GM10266 (cell line): ENCODE results near the gene GRID2.

ENCODE experiments used
- DNase-seq: peaks from one replicate; pipeline ENCODE4 v3.0.0; 2012; ENCODE audit errors: extremely low spot score
- TF ChIP-seq, protein P1 (sequence below): IDR thresholded peaks from 2 replicates; pipeline ENCODE4 v1.5.1; 2012; ENCODE audit warnings: mild to moderate bottlenecking, low read depth; ENCODE audit not compliant: control insufficient read depth, insufficient read depth; ENCODE audit errors: missing control alignments

Gene GRID2

DNA sequence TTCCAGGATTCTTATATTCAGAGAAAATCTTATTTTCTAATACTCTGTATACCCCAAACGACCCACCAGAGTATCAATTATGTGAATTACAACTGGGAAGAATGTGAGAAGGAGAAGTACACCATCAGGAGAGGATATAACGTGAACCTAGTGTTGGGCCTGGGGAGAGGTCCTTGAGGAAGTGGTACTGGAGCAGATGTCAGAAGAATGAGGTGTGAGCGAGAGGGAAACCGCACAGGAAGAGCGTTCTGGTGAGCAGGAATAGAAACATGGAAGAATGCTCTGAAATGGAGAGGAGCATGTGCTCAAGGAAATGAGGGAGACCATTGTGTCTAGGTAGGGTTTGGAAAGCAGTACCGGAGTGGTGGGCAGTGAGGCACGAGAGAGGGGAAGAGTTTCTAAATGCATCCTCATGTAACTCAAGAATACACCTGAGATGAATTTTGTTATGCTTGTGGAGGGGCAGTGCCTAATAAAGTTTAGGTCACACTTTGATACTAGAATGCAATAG is 151.6 kb downstream of the GRID2 start:
- TF ChIP-seq, protein P1, sequence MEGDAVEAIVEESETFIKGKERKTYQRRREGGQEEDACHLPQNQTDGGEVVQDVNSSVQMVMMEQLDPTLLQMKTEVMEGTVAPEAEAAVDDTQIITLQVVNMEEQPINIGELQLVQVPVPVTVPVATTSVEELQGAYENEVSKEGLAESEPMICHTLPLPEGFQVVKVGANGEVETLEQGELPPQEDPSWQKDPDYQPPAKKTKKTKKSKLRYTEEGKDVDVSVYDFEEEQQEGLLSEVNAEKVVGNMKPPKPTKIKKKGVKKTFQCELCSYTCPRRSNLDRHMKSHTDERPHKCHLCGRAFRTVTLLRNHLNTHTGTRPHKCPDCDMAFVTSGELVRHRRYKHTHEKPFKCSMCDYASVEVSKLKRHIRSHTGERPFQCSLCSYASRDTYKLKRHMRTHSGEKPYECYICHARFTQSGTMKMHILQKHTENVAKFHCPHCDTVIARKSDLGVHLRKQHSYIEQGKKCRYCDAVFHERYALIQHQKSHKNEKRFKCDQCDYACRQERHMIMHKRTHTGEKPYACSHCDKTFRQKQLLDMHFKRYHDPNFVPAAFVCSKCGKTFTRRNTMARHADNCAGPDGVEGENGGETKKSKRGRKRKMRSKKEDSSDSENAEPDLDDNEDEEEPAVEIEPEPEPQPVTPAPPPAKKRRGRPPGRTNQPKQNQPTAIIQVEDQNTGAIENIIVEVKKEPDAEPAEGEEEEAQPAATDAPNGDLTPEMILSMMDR: no peak
- DNase-seq: no peak

DNA sequence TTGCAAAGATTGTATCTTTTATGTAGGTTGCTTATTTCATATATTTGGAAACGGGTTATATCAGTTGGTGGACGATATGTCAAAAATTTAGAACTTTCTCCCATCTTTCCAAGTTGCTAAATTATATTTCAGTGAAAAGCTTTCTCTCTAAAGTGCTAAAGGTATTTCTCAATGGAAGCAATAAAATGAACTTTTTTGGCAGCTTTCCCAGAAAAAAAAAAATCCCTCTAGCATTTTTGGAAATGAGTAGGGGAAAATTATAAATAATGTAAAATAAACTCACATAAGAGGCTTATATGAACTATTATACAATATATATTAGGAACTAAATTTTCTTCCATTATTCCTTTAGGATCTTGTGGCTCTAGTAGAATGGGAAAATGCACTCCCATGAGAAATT is 152.2 kb downstream of the GRID2 start:
- TF ChIP-seq, protein P1: no peak
- no peak for DNase-seq

DNA sequence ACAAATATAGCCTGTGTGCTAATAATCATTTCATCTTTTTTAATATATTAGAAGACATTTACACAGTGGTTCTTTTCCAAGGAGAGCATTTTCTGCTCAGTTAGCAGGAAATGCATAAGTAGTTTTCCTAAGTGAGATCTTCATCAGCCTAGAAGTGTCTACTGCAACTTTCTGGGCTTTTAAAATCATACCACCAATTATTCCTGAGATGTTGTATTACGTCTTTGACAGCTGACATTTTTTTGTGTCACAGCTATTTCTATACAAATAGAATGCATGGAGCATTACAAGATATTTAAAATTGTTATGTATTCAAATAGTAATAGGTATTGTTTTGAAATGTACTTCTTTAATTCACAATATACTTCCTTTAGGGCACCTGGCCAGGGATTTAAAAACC is 158.0 kb downstream of the GRID2 start:
- DNase-seq: no peak
- TF ChIP-seq, protein P1: no peak

DNA sequence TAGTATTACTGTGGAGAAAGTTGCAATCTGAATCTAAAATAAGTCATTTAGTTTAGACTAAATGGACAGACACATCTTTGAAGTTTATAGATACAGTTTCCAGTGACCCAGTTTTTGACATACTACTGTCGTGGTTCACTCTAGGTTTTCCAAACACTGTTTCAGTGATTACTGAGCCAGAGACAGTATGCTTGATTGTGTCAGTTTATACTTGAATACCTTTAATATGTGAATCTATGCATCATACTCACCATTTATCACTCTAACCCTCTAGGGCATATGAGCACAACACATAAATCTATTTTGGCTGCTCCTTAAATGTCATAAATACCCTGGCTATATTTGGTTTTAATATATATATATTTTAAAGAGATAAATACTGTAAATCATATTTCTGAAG is 173.5 kb downstream of the GRID2 start:
- DNase-seq: no peak
- TF ChIP-seq, protein P1: no peak

DNA sequence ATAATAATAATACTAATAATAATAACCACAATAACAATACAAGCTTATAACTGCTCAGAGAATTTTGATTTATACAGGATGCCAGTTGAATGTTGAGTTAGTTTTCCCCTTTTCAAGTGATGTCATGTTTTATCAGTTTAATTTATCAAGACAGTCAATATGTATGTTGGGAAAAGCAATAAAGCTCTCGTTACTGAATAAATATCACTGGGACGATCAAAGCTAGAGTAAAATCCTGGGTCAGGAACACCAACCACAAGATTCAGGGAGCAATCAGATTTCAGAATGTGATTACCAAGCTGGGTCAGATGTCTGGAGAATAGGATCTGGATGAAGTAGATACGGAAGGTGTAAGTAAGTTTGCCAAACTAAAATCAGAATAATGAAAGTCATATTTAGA is 179.6 kb downstream of the GRID2 start:
- TF ChIP-seq, protein P1: no peak
- DNase-seq: no peak

DNA sequence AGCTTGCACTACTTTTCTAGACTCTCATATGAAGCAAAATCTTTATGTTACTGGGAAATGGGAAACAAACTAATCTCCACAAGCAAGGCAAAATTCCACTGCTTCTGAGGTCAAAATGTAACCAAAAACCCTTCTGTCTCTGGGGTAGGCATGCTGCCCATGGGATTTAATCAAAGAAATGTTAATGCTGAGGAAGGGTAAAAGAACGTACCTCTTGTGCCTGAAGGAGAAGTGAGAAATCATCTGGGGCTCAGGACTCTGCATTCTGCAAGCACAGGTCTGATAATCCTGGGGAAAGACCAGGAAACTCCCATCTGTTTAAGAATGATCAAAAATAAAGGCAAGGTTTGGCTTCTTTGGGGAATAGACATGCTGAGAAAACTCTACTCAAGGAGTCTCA is 184.7 kb downstream of the GRID2 start:
- no peak for DNase-seq
- TF ChIP-seq, protein P1: no peak

DNA sequence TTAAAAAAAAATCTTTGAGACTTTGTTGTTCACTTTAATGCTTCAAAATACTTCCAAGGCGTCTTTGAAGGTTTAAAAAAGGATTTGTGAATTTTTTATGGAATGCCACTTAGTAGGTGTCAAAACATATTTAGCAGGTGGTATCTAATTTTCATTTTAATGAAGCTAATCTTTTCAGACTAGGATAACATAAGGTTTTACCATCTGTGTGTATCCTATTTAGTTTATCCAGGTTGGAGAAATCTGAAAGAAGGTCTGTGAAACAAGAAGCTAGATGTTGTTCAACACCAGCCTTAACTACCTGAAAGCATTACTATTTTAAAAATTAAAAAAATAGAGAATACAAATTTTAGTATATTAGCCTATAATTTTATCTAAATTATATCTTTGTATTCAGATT is 193.4 kb downstream of the GRID2 start:
- no peak for DNase-seq
- TF ChIP-seq, protein P1: no peak

DNA sequence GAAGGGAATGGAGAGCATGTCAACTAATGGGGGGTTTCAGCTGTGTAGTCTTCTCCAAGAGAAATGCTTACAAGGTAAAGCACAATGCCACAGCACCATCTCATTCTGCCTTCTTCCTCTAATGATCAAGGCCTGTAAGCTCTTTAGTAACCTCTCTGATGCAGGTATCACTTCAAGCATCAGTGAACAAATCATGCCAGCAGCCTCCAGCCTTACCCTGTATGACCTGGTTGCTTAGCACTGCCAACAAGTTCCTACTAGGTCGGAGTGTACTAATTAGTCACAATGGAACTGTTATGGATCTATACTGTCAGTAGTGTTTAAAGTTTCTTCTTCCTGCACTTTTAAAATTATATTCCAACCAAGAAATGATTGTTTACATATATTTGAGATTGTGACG is 197.7 kb downstream of the GRID2 start:
- TF ChIP-seq, protein P1: no peak
- no peak for DNase-seq
